ENCODE data around the gene PIP5K1C.
"Not testable (repeated sequence)": the region's sequence is repeated elsewhere in the genome, so short reads cannot be mapped to it uniquely, and the experiment has no call there.

Gene PIP5K1C

GRCh38 chr19:3586707-3587346 lies 113.4 kb downstream of the PIP5K1C start:
- DNase-seq (ENCODE audit: low spot score): no peak

GRCh38 chr19:3586127-3586626 lies 114.1 kb downstream of the PIP5K1C start:
- DNase-seq (ENCODE audit: low spot score): no peak

GRCh38 chr19:3585301-3586126 lies 114.8 kb downstream of the PIP5K1C start, which contains the start of gene GIPC3:
GIPC3 (plus strand) TSS chr19:3585478; CDS start chr19:3585598, 120 bp downstream.
- no peak for DNase-seq (ENCODE audit: low spot score)

GRCh38 chr19:3584036-3584802 lies 116.0 kb downstream of the PIP5K1C start:
- DNase-seq (ENCODE audit: low spot score): not testable (repeated sequence)

- not testable (repeated sequence) for DNase-seq (ENCODE audit: low spot score)
These were observed 118.5 kb downstream of the PIP5K1C start for GRCh38 chr19:3581792-3582191.

All from cerebellar cortex (tissue), 1 donor.